ENCODE measurements around the gene JAG2.
A peak's percentile ranks its signal among the peaks of the same experiment; 100 is the strongest.

The JAG2 gene

GRCh38 chr14:105161309-105161708, 7.3 kb downstream of the JAG2 start:
- TF ChIP-seq ZSCAN23 (tag by site-specific recombination; IDR thresholded peaks at IDR 0.05) (no peak), HIC1 (tag by site-specific recombination; IDR thresholded peaks at IDR 0.05) (0 out of 2 replicates have a peak, but pooled peaks have one; percentile 11), ZEB2 (tag by site-specific recombination; IDR thresholded peaks at IDR 0.05) (peak; percentile 18; the same call in 1 of the 2 replicates)
- H3K9me3 ChIP-seq (ENCODE audit: control insufficient read depth, insufficient read depth, low read depth, low read length), result no peaks in the 10 kb centered on the region
- POLR2A ChIA-PET, result no interaction called here
- H3K4me1 ChIP-seq (ENCODE audit: control insufficient read depth, insufficient read depth, low read length), result peaks cover 5% of the 10 kb centered on the region; the same call in 1 of the 2 replicates
- H3K36me3 ChIP-seq (ENCODE audit: control insufficient read depth in 2 of 2, insufficient read depth in 1 of 2, low read length in 2 of 2), result peaks cover 0 to 11% of the 10 kb centered on the region in 2 experiments; a peak in 1 of 3 replicates
- H3K27ac ChIP-seq (ENCODE audit: extremely low read depth, low read depth, low read length), result no peak overlapping the region
- CTCF ChIA-PET, result no interaction called here
- no peak overlapping the region for H3K4me3 ChIP-seq (ENCODE audit: low read depth, low read length)

GRCh38 chr14:105160776-105161175, 7.8 kb downstream of the JAG2 start:
- Histone ChIP-seq H3K9me3 (ENCODE audit: control insufficient read depth, insufficient read depth, low read depth, low read length) (no peaks in the 10 kb centered on the region), H3K4me1 (ENCODE audit: control insufficient read depth, insufficient read depth, low read length) (peaks cover 5% of the 10 kb centered on the region; the same call in 1 of the 2 replicates), H3K27ac (ENCODE audit: extremely low read depth, low read depth, low read length) (no peak overlapping the region), H3K36me3 (ENCODE audit: control insufficient read depth in 2 of 2, insufficient read depth in 1 of 2, low read length in 2 of 2) (peaks cover 0 to 16% of the 10 kb centered on the region in 2 experiments; a peak in 1 of 3 replicates), H3K4me3 (ENCODE audit: low read depth, low read length) (no peak overlapping the region)
- no peak for TF ChIP-seq HOXD13 (CRISPR knock-in tag; IDR thresholded peaks at IDR 0.05; ENCODE audit: borderline replicate concordance)
- peak; percentile 56 for TF ChIP-seq GLIS2 (tag by site-specific recombination; IDR thresholded peaks at IDR 0.05)
- TF ChIP-seq ZBTB8A (tag by site-specific recombination; IDR thresholded peaks at IDR 0.05), result 0 out of 2 replicates have a peak, but pooled peaks have one; percentile 23
- TF ChIP-seq BCL11B (tag by site-specific recombination; IDR thresholded peaks at IDR 0.05; ENCODE audit: low read depth), result 0 out of 2 replicates have a peak, but pooled peaks have one; percentile 15
- ChIA-PET CTCF (interaction anchor here (0.6 kb wide), 1 partner anchor 9 kb away, joined by 3 read pairs; no protein-coding TSS in a partner anchor), POLR2A (no interaction called here)

- ChIA-PET CTCF (interaction anchor here (0.8 kb wide), 1 partner anchor 9 kb away, joined by 3 read pairs; no protein-coding TSS in a partner anchor), POLR2A (no interaction called here)
- Histone ChIP-seq H3K36me3 (ENCODE audit: control insufficient read depth in 2 of 2, insufficient read depth in 1 of 2, low read length in 2 of 2) (peaks cover 0 to 24% of the 10 kb centered on the region in 2 experiments; a peak in 1 of 3 replicates), H3K4me1 (ENCODE audit: control insufficient read depth, insufficient read depth, low read length) (peaks cover 5% of the 10 kb centered on the region; the same call in 1 of the 2 replicates), H3K27ac (ENCODE audit: extremely low read depth, low read depth, low read length) (no peak overlapping the region), H3K9me3 (ENCODE audit: control insufficient read depth, insufficient read depth, low read depth, low read length) (no peaks in the 10 kb centered on the region), H3K4me3 (ENCODE audit: low read depth, low read length) (no peak overlapping the region)
- TF ChIP-seq KLF1 (tag by site-specific recombination; IDR thresholded peaks at IDR 0.05), result peak; percentile 20; the same call in 1 of the 2 replicates
- peak; percentile 51 for TF ChIP-seq ZIC2 (tag by site-specific recombination; IDR thresholded peaks at IDR 0.05)
- TF ChIP-seq GLIS1 (tag by site-specific recombination; IDR thresholded peaks at IDR 0.05), result peak; percentile 98
- 0 out of 2 replicates have a peak, but pooled peaks have one; percentile 42 for TF ChIP-seq ZBTB10 (tag by site-specific recombination; IDR thresholded peaks at IDR 0.05)
- no peak for TF ChIP-seq ZNF658 (tag by site-specific recombination; IDR thresholded peaks at IDR 0.05)
- TF ChIP-seq ZNF548 (tag by site-specific recombination; IDR thresholded peaks at IDR 0.05), result no peak
- TF ChIP-seq PRDM6 (tag by site-specific recombination; IDR thresholded peaks at IDR 0.05), result no peak
- no peak for TF ChIP-seq ZNF16 (tag by site-specific recombination; IDR thresholded peaks at IDR 0.05; ENCODE audit: low read depth)
- no peak for TF ChIP-seq WT1 (tag by site-specific recombination; IDR thresholded peaks at IDR 0.05)
- TF ChIP-seq ATF2 (tag by site-specific recombination; IDR thresholded peaks at IDR 0.05; ENCODE audit: low read depth), result no peak
- TF ChIP-seq ZNF768 (tag by site-specific recombination; IDR thresholded peaks at IDR 0.05), result no peak
- no peak for TF ChIP-seq ZNF146 (tag by site-specific recombination; IDR thresholded peaks at IDR 0.05)
- TF ChIP-seq ZBTB8A (tag by site-specific recombination; IDR thresholded peaks at IDR 0.05), result 0 out of 2 replicates have a peak, but pooled peaks have one; percentile 14
- TF ChIP-seq ZSCAN16 (tag by site-specific recombination; IDR thresholded peaks at IDR 0.05), result 0 out of 2 replicates have a peak, but pooled peaks have one; percentile 21
- no peak for TF ChIP-seq ZBTB1 (tag by site-specific recombination; IDR thresholded peaks at IDR 0.05)
- TF ChIP-seq ZNF521 (tag by site-specific recombination; IDR thresholded peaks at IDR 0.05), result no peak
These were observed 9.2 kb downstream of the JAG2 start for GRCh38 chr14:105159344-105159743.
